ENCODE results near the gene IGSF9B.

DNA sequence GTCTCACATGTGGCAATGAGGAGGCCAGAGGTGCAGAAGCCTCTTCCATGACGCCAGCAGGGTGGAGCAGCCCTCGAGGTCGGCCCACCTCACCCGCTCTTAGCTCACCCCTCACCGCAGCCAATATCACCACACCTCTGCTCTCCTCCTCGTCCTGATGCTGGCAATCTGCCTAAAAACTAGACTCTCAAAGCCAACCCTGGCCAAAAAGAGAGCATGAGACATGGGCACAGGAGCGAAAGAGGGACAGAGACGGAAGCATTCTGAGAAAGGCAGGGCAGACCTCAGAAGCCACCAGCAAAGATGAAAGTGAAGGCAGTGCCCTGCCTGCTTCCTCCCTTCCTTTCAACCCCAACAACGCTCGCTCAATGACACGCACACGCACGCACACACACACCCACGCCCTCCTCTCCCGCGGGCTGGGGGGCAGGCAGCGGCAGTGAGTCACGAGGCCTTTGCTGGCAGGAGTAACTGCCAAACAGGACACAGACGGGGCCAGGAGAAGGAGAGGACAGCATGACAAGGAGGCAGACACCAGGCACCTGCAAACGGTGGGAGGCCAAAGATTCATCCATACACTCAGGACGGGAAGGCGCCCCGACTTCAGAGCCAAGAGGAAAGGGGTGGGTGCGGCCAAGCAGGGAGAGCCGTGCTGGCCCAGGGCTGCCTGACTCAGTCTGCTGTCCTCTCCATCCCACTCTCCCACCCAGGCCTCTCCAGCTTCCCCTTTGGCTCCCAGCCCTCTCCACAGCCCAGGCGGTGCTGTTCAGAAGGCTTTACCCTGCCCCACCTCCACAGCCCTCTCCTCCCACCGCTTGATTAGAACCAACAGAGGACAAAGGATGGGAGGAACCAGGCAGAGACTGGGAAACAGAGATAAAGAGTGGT is 11.4 kb downstream of the IGSF9B start:
- TF ChIP-seq CTCF (conservative IDR thresholded peaks at IDR 0.05) (no peak), ZFX (IDR thresholded peaks at IDR 0.05) (no peak)

Data from C4-2B (cell line).